Brain pericyte (primary cell): ENCODE results near the gene BLTP3B.
"Not testable (repeated sequence)": the region's sequence is repeated elsewhere in the genome, so short reads cannot be mapped to it uniquely, and the experiment has no call there.

Experiments used
- DNase-seq: peaks from one replicate; pipeline ENCODE4 v3.0.0-alpha.2; 2012; ENCODE audit warnings: low read depth, low spot score

Gene BLTP3B, protein sequence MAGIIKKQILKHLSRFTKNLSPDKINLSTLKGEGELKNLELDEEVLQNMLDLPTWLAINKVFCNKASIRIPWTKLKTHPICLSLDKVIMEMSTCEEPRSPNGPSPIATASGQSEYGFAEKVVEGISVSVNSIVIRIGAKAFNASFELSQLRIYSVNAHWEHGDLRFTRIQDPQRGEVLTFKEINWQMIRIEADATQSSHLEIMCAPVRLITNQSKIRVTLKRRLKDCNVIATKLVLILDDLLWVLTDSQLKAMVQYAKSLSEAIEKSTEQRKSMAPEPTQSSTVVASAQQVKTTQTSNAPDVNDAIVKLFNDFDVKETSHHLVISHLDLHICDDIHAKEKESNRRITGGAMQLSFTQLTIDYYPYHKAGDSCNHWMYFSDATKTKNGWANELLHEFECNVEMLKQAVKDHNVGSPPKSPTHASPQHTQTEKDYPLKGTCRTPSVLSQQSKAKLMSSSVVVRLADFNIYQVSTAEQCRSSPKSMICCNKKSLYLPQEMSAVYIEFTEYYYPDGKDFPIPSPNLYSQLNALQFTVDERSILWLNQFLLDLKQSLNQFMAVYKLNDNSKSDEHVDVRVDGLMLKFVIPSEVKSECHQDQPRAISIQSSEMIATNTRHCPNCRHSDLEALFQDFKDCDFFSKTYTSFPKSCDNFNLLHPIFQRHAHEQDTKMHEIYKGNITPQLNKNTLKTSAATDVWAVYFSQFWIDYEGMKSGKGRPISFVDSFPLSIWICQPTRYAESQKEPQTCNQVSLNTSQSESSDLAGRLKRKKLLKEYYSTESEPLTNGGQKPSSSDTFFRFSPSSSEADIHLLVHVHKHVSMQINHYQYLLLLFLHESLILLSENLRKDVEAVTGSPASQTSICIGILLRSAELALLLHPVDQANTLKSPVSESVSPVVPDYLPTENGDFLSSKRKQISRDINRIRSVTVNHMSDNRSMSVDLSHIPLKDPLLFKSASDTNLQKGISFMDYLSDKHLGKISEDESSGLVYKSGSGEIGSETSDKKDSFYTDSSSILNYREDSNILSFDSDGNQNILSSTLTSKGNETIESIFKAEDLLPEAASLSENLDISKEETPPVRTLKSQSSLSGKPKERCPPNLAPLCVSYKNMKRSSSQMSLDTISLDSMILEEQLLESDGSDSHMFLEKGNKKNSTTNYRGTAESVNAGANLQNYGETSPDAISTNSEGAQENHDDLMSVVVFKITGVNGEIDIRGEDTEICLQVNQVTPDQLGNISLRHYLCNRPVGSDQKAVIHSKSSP (N-terminal part only)

DNA sequence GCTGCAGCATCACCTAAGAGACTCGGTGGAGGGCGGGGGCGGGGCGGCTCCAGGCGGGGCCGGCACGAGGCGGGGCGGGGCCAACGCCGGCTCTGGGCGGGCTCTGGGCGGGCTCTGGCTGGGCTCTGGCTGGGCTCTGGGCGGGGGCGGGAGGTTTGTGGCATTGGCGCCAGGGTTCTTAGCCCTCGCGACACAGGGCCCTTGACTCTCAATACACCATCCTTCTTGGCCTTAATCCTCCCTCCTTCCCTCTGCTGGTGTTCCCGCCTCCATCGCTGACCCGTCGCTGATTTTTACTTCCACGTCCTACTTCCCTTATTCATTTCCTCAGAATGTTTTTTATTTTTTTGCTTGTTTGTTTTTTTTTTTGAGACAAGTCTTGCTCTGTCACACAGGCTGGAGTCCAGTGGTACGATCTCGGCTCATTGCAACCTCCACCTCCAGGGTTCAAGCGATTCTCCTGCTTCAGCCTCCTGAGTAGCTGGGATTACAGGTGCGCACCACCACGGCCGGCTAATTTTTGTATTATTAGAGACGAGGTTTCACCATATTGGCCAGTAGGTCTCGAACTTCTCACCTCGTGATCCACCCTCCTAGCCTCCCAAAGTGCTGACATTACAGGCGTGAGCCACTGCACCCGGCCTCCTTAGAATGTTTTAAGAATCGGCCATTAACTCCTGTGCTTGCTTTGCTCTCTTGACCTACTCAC is at the start of gene BLTP3B:
BLTP3B (minus strand) TSS at position 24 of the 709 bp plus-strand sequence. CDS start 239 bp downstream, outside the sequence.
- DNase-seq: no peak

DNA sequence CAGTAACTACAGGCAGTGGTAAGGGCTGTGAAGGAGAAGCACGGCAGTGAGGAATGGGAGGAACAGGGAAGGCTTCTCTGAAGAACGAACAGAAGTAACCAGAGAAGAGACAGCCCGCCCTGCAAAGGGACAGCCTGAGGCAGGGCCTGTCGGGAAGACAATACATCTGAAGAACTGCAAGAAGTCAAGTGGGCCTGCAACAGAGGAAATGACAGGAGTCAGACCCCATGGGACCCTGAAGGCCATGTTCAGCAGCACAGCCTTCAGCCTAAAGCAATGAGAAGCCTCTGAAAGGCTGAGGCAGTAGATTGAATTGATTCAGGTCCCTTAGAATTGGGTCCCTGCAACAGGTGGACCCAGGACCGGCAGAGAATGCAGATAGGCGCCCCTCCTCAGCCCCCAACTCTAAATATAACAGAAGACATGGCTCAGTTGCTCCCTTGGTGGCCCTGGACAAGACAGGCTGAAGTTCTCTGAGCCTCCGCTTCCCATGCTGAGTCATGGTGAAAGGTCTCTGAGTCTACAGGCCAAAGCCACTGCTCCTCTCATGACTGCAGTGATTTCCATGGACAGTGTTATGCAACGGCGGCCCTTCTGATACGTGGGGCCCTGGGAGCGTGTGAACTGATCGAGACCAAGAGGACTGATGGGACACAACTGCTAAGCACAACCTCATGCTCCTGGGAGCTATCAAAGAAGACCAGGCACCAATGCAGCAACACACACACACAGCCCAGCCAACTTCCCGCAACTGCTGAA is 47.1 kb upstream of the BLTP3B start:
- no peak for DNase-seq

DNA sequence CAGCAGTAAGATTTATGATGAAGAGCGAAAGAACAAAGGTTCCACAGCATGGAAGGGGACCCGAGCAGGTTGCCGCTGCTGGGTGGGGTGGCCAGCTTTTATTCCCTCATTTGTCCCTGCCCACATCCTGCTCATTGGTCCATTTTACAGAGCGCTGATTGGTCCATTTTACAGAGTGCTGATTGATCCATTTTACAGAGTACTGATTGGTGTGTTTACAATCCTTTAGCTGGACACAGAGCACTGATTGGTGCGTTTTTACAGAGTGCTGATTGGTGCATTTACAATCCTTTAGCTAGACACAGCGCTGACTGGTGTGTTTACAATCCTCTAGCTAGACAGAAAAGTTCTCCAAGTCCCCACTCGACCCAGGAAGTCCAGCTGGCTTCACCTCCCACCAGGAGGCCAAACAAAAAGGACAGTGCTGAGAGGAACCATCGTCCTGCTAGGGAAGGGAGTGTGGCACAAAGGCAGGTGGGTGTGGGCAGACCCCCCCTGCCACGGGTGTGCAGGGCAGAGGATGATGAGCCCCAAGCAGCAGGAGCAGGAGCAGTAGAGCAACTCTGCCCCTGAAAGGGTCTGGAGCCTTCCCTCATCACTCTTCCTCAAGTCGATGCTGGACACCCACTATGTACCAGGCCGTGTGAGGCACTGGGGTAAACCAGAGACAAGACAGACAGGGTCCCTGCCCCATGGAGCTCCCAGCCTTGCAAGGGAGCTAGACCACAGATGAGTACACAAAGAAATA is 46.4 kb upstream of the BLTP3B start:
- DNase-seq: not testable (repeated sequence)

DNA sequence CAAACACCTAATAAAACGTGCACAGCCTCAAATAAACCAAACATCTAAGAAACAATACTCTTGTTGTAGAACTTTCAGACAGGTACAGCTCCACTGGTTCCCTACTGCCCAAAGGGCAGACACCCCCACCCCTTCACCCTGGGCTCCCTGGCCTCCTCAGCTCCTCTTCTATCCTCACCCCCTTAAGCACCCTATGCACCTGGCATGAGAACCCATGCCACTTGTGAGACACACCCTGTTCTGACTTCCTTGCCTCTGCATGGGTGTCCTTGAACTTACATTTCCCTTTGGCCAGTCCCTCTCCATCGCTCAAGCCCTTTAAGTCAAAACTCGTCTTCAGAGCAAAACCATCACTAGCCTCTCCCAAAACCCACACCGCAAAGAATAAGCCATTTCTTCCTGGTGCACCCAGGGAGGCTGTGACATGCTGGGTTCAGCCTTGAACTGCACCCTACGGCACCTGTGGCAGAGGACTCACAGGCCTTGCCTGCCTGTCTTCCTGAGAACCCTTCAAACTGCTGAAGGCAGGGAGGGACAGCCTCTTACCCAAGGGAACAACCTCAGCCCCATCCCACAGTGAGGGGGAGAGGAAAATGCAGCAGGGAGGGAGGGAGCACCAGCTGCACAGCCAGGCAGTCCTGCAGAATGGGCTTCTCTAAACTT is 45.3 kb upstream of the BLTP3B start:
- no peak for DNase-seq

DNA sequence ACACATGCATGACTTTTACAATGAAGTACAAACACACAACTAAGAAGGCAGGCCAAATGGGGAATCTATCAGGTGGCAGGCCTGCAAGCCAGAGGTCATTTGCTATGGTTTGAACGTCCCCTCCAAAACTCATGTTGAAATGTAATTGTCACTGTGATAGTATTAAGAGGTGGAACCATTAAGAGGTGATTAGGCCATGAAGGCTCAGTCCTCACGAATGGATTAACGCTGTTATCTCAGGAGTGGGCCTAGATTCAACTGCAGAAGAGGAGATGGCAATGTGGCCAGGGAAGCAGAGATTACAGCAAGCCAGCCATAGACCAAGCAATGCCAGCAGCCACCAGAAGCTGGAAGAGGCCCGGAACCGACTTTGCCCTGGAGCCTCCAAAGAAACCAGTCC is 44.4 kb upstream of the BLTP3B start:
- no peak for DNase-seq

DNA sequence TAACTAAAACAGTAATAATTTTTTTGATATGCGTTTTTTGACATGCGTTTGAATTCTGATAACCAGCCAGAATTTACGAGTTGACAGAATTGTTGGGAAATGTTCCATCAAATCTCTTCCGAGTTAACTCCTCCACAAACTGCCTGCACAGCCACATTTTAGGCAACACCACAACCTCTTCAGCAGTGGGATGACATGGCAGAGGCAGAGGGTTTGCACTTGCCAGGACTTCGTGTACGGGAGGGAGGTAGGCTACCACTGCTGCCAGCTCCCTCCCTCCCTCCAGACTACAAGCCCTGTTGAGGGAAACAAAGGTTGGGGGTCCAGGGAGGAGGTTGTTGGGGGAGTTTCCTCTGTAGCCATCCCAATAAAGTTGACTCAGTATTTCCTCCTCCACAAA is 43.4 kb upstream of the BLTP3B start:
- no peak for DNase-seq

DNA sequence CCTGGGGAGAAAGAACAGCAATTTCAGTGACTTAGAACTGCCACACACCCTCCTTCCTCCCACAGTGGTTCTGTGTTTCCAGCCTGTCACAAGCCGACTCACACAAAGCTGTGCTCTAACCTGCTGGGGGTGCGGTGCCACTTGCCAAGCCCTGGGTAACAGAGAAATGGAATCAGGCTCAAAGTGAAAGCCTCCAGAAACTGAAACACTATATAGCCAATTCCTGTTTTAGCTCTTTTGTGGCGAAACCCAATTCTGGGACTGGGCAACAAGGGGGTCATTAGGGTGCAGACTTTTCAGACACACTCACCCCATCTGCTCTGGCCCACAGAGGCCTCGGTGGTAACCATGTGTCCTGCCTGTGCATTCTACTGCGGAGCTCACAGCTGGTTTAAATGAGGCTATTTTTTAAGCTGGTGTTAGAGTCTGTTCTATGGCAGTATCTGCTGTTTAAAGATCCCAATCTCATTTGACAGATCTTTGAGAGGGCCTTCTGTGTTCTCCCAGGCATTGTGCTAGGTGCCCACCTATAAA is 42.8 kb upstream of the BLTP3B start:
- no peak for DNase-seq

DNA sequence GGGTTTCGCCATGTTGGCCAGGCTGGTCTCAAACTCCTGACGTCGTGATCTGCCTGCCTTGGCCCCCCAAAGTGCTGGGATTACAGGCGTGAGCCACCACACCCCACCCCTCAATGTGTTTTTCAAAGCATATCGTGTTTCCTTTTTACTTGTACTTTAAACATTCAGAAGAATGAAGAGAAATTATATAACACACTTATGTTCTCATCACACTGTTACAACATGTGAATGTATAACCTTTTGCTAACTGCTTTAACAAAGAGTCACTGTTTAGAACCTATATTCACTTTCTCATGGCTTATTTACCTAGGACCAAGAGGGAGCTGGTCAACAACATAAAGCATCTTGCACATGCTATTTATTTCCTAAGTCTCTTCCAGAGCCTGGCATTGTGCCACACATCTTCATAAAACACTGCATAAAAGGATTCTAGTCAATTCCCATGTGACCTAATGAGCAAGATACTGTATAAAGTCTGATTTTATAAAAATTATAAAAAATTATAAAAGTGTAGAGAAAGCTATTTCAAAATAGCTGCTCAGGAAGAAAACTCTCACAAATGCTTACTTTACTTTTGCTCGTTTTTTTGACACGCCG is 42.0 kb upstream of the BLTP3B start:
- DNase-seq: no peak

DNA sequence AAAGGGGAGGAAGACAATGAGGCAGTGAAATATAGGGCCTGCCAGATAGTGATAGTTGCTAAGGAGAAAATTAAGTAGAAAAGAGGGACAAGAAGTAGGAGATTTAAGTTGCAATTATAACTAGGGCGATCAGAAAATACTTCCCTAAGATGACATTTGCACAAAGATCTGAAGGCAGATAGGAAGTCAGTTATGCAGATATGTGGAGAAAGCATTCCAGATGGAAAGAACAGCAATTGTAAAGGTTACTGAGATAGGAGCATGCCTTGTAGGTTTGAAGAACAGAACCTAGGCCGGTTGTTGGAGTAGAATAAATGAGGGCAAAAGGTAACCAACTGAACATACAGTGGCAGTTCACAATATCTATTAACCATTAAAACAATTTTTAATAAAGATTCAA is 36.6 kb upstream of the BLTP3B start:
- no peak for DNase-seq

DNA sequence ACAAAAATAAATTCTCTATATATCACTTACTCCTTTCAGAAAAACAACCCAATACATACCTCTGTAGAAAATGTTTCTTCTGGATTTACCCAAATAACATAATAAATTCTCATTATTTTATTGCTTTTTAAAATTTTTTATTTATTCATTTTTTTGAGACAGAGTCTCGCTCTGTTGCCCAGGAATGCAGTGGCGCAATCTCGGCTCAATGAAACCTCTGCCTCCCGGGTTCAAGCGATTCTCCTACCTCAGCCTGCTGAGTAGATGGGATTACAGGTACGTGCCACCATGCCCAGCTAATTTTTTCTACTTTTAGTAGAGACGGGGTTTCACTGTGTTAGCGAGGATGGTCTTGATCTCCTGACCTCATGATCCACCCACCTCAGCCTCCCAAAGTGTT is 33.8 kb upstream of the BLTP3B start:
- not testable (repeated sequence) for DNase-seq

DNA sequence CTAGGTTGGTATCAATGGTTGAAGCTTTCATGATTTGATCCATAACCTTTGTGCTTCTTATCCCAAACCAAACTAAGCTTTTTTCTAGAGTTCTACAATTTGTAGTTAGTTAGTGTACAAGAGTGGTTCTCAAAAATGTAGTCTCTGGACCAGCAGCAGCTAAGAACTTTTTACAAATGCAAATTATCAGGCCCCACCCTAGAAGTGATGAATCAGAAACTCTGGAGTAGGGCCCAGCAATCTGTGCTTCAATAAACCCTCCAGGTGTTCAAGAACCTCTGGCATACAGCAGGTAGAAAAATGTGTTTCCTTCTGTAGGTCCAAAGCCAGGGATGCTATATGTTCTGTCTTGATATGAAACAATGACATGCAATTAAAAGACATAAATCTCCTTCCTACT is 31.8 kb upstream of the BLTP3B start:
- DNase-seq: no peak

DNA sequence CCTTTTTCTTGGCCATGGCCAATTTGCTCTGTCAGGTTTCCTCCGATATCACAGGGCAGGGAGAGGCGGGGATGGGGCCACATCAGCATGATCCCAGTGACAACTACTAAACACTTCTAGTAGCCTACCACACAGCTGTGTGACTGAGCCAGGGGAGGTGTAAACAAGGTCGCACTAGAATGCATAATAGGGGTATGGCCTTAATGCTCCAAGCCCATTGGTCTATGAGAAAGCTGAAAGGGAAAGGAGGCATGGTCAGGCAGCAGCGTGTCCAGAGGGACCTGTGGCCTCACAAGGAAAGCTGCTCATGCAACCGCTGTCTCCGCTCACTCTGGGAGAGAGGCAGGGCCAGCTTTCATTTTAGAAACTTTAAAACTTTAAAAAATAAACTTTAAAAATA is 30.4 kb upstream of the BLTP3B start:
- no peak for DNase-seq

DNA sequence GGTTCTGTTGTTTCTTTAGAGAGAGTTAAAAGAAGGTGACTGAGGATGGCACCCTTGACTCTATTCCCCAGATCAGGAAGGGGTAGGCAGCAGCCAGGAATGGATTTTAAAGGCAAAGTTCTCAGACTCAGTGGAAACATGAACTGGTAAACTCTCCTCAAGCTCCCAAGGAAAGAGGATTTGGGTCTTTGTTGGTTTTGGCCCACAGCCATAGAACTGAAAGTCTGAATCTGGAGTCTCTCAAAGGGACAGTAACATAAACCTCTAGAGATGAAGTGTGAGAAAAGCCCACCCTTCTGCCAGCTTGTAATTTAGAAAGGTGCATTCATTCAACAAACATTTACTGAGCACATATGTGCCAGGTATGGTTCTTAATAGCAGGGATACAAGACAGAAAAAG is 28.6 kb upstream of the BLTP3B start:
- no peak for DNase-seq

DNA sequence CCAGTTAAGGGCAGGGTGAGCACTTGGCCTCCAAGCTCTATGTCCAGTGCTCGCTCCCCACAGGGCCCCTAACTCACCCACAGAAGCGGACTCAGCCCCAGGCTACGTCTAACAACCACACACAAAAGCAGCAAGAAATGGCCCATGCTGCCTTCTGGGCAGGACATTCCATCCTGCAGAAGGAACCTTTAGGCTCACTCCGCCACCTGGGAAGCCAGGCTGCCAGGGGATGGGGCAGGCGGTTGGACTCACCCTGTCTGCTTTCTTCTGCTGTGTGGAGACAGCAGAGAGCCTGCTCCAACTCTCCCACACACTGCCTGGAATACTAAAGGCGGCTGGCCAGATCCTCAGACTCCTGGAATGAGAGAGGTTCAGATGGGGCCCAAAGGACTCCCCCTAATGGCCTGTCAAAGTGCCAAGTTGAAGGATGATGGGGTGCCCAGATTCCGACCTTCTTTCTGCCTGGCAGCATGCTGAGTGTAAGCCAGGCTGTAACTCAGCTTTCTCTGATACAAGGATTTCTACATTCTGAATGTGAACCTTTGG is 27.7 kb upstream of the BLTP3B start:
- DNase-seq: no peak

DNA sequence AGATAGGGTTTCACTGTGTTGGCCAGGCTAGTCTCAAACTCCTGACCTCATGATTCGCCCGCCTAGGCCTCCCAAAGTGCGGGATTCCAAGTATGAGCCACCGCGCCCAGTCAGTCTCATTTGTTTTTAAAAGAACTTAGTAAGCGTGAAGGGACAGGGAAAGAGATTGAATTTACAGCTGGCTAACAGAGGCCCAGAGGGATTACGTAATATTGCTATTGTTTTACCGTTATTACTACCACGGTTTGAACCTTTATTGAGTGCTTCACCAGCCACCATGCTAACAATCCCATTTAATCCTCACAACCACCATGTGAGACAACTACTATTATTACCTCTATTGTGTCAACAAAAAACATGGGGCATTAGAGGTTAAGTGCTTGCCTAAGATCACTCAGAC is 26.7 kb upstream of the BLTP3B start:
- no peak for DNase-seq

DNA sequence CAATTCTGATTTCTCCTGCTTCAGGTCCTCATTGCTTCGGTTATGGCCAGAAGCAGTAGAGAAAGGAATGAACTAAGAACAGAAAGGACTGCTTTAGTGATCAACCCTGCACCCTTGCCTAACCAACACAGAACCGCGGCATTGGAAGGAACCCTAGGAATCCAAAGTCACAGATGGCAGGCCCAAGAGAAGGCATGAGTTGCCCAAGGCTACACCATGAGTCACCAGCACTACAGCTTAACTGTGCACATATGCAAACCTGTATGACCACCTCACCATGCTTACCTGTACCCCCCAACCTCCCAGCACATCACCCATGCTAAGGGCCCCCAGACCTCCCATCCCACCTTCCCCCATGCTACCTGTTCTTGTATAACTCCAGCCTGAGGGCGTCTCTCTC is 25.9 kb upstream of the BLTP3B start:
- DNase-seq: no peak

DNA sequence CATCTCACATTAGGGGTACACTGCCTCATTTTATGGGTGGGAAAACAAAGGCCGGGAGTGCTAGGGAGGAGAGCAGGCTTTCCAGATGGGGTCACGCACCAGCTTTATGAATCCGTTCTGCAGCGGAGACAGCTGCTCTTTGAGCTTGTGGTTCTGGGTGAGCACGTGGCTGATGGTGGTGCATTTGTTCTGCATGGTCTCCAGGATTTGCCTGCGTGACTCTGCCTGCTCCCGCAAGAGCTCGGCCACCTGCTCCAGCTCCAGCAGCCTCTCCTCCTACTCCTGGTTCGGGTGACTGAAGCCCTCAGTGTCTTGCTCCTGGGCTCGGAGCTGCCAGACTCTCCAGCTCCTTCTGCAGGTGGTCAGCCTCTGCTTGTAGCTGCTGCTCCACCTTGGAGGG is 23.6 kb upstream of the BLTP3B start:
- no peak for DNase-seq

DNA sequence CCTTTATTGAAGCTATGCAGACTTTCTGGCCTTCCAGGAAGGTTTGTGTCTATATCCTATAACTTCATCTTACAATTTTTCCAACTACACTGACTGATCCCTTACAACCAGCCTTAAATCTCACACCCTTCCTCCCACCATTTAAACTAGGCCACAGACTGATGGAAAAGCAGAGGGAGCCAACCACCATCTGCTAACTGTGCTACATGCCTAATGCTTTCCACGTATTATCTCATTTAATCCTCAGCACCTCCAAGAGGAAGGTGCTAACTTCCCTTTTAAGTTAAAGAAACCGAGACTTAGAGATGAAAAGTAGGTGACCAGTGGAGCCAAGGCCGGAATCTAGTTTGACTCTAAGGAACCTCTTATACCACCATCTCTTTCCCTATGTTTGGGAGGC is 22.7 kb upstream of the BLTP3B start:
- DNase-seq: no peak
